A172 (cell line): ENCODE measurements around the gene NPEPPS. TPM values are rescaled to one million over a fixed set of nuclear protein-coding genes. Genes with fewer than 3 reads are reported as not detected.

Source experiments
- DNase-seq: peaks from one replicate; pipeline ENCODE4 v3.0.0-alpha.2; 2015; ENCODE audit warnings: low spot score
- total RNA-seq: library from RNA; depleted of rRNA; stranded (reverse); fragments of >200 nt; shearing (Covaris generic); gene quantifications from 2 replicates; pipeline ENCODE4 v1.2.3, GENCODE V29; 2014; rRNA removed

Gene NPEPPS
- total RNA-seq, 1 experiment from 2014 or later = 45.7 TPM

DNA sequence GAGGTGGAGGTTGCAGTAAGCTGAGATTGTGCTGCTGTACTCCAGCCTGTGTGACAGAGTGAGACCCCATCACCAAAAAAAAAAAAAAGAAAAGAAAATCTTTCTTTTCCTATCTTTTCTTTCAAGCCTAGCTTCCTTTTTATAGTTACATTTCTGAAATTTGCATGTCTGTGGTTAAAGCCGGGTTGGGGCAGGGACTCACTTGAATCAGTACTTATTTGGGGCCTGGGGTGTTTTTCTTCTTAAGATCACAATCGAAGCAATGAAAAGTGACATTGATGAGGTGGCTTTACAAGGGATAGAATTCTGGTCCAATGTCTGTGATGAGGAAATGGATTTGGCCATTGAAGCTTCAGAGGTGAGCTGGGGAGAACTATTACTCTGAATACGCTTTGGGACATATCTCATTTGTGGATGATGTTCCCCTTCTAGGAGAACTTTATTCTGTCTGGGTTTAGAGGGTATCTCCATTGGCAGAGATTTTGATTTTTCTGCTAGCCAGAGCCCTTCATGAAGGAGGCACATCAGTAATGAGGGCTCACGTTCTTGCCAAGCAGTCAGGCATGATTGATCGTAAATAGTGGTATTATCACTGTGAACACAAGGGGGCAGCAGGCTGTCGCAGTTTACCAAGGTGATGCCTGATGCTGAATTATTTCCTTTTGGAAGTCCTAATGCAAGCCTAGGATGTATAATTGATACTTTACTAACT lies 133.2 kb downstream of the NPEPPS start:
- peak; percentile 56 for DNase-seq

DNA sequence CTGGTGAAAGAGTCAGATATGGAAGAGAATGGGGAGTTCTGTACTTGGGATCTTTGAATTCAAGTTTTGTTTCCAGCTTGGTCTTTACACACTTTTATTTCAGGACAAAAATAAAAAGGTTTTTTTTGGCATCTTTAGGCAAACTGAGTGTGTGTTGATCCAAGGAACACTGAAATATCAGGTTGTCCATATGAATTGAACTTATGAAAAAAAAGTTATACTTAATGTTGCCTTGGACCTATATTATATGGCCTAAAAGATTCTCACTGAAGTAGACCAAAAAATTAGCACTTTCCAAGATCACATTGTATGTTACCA lies 133.7 kb downstream of the NPEPPS start:
- DNase-seq = no peak

- no peak for DNase-seq
These were observed 134.7 kb downstream of the NPEPPS start for GRCh38 chr17:47665655-47666054.

DNA sequence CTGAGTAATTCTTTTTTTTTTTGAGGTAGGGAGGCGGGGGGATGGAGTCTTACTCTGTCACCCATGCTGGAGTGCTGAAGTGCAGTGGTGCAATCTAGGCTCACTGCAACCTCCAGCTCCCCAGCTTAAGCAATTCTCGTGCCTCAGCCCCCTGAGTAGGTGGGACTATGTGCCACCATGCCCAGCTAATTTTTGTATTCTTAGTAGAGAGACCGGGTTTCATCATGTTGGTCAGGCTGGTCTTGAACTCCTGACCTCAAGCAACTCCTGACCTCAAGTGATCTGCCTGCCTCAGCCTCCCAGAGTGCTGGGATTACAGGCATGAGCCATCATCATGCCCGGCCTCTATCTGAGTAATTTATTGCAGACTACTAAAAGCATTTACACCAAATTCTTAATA lies 138.2 kb downstream of the NPEPPS start:
- DNase-seq = no peak

DNA sequence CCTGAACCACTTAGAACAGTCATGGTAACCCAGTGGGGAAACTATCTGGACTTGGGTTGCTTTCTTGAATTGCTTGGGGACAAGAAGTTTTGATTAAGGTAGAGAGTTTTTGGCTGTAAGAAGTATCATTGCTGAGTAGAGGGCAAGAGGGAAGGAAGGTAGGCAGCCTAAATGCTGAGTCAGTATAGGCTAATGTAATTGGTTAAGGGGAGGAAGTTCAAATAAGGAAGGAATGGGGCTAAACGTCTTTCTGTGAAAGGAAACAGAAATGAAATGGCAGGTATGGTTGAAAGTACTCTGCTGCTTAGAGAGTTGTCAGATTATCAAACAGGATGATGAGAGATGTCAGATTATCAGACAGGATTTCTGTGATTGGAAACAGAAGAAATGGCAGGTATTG lies 139.2 kb downstream of the NPEPPS start:
- no peak for DNase-seq

Other genes with a start within 250 kb of the NPEPPS start
- gene EFCAB13, start 207.2 kb upstream of the NPEPPS start, total RNA-seq = not detected in 2 replicates
- gene KPNB1, start 118.8 kb downstream of the NPEPPS start, total RNA-seq = 360 and 467 TPM in 2 replicates
- gene TBKBP1, start 163.1 kb downstream of the NPEPPS start, total RNA-seq = 3.3 and 5.5 TPM in 2 replicates
- gene TBX21, start 202.1 kb downstream of the NPEPPS start, total RNA-seq = not detected in 2 replicates